Cardiac septum (tissue), 1 donor: Measurements from ENCODE around the gene GBGT1. TPM values are rescaled to one million over a fixed set of nuclear protein-coding genes. Genes with fewer than 3 reads are reported as not detected.

ENCODE experiments used
- DNase-seq: peaks from one replicate; pipeline ENCODE4 v3.0.0-alpha.2; 2020; ENCODE audit warnings: low spot score
- intact Hi-C: fragments of 100-400 bp; cut with DNase I; formaldehyde crosslinking; loops from one replicate; pipeline ENCODE4 v1.14.0; 2022
- total RNA-seq: library from RNA; stranded (reverse); fragmentation: NEBNext Ultra II Directional; extraction: Animal tissue kit (Norgen Biotek cat#: 25700); gene quantifications from one replicate; pipeline ENCODE4 v1.2.1, GENCODE V29; 2021
- donor health status: DM: no; HTN: no; CAD: no.

Gene GBGT1
- total RNA-seq, 1 donor from 2014 or later = 4.6 TPM

DNA sequence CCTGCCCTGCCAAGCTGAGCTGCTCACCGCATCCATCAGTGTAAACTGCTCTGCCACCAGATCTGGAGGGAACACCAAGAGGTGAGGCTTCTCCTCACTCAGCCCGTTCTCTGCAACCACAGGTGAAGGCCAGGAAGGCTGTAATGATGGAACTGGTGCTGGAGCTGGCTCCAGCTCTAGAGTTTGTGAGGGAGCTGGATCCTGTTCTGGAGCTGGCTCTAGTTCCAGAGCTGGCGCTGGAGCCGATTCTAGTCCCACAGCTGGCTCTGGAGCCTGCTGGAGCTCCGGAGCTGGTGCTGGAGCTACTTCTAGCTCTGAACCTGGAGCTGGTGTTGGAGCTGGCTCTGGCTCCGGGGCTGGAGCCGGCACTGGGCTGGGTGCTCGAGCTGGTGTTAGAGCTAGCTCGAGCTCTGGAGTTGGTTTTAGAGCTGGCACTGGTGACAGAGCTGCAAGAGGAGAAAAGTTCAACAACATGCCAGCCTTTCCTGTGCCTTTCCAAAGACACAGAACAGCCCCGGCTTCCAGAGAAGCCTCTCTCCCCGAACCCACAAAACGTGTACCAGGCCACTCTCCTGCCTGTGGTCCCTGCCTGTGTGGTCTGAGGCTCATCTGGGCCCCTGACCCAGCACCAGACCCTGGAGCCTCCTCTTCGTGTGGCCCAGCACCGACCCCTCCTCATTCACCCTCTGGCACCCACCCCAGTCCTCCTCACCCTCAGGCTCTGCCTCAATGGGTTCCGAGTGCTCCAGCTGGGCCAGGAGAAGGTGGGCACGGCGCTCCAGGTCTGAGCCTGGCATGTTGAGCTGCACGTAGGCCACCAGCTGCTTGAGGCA lies 55.5 kb downstream of the GBGT1 start:
- intact Hi-C loops = no loop called here
- no peak for DNase-seq

- intact Hi-C loops = no loop called here
- no peak for DNase-seq
Observed at GRCh38 chr9:133107245-133107722, 56.4 kb downstream of the GBGT1 start.

- intact Hi-C loops = no loop called here
- DNase-seq = no peak
Observed at GRCh38 chr9:133106511-133107244, 57.0 kb downstream of the GBGT1 start.

DNA sequence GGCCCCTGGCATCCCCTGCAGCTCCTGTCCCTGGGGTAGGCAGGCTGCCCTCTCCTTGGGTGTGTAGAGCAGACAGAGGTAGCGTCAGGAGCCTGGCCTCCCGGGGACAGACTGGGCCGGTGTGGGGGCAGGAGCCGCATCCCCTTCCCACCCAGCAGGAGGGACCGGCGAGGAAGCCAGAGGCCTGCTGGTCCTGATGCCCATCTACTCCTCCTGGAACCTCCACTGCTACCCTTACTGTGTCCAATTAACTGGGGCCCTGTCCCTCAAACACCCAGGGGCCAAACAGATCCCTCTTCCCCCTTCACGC lies 58.3 kb downstream of the GBGT1 start:
- intact Hi-C loops = no loop called here

DNA sequence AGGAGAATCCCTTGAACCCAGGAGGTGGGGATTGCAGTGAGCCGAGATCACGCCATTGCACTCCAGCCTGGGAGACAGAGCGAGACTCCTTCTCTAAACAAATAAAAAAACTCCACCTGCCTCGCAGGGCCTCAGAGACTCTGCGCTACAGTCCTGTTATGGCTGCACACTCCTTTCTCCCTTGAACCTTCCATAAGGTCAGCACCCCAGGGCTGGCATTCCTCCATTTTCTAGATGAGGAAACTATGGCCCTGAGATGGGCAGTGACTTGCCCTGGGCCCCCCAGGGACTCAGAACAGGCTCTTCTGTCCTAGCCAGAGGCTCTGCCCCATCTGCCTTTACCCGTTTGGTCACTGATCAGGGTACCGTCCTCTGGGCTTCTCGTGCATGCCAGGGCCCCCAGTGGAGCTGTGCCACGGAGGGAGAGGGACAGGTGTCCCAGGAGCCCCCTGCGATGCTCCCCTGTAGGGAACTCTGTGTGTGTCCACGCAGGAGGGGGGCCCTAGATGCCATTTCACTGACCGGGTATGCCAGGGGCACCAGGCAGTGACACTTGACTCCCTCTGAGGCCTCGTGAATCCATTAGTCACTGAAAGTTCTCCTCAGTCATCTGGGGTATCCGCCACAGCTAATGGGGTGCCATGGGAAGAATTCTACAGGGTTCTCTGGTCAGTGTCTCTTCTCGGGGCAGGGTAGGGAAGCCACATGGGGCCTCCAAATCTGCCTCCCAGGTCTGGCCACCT lies 58.8 kb downstream of the GBGT1 start:
- intact Hi-C loops = loop anchor here (5.0 kb wide), 1 partner anchor 63 kb away; no protein-coding TSS in a partner anchor
- DNase-seq = no peak

More for the DNA sequence above, 58.3 kb downstream of the GBGT1 start:
- no peak for DNase-seq

GRCh38 chr9:133103987-133104505 lies 59.7 kb downstream of the GBGT1 start:
- intact Hi-C loops = loop anchor here (1.0 to 5.0 kb wide), 2 partner anchors 43 to 62 kb away; no protein-coding TSS in a partner anchor

DNA sequence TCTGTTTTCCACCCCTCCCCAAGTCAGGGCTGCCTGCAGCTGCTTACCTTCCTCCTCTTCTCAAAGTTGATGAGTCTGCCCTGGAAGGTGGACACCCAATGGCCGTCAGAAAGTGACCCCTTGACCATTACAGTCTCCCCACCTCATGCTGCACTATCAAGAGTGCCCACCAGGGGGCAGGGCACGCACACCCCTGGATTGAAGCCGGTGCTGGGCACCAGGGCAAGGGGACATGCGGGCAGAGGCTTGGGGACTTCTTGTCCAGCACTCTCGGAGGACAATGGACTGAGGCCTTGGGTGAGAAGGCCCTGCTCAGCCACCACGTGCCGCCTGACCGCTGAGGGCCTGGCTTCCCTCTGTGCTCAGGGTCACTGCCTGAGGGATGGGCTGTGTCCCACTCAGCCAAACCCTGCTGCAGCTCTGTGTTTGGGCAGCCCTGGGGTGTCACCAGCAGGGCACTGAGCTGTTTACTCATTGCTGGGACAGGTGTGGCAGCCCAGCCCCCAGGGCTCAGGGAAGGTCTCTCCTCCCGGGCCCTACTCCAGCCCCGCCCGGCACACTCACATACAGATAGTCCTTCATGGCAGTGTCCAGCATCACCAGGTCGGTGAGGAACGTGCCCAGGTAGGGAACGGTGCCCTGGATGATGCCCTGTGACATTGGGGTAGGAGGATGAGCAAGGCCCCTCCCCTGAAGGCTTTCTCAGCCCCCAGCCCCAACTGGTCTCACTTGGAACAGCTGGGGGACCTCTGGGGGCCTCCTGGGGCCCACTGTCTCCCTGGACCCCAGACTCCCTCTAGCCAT lies 60.3 kb downstream of the GBGT1 start:
- intact Hi-C loops = loop anchor here (1.0 to 5.0 kb wide), 2 partner anchors 44 to 61 kb away; no protein-coding TSS in a partner anchor
- peak; percentile 89 for DNase-seq

More at GRCh38 chr9:133103987-133104505, 59.7 kb downstream of the GBGT1 start:
- DNase-seq = peak; percentile 58

Other genes starting within 250 kb of the GBGT1 start
- gene TSC1, start 219.3 kb downstream of the GBGT1 start, total RNA-seq = 52.7 TPM
- gene GFI1B, start 185.2 kb downstream of the GBGT1 start, total RNA-seq = not detected
- gene GTF3C5, start 132.9 kb downstream of the GBGT1 start, total RNA-seq = 27.6 TPM
- 0.59 TPM for gene CEL, start 101.9 kb downstream of the GBGT1 start, total RNA-seq
- 23.9 TPM for gene RALGDS, start 42.7 kb downstream of the GBGT1 start, total RNA-seq
- gene OBP2B, start 45.3 kb upstream of the GBGT1 start, total RNA-seq = not detected
- 2.0 TPM for gene ABO, start 111.3 kb upstream of the GBGT1 start, total RNA-seq
- 14.2 TPM for gene SURF6, start 172.3 kb upstream of the GBGT1 start, total RNA-seq
- 20.2 TPM for gene MED22, start 184.2 kb upstream of the GBGT1 start, total RNA-seq
- 761 TPM for gene RPL7A, start 184.3 kb upstream of the GBGT1 start, total RNA-seq
- 58.7 TPM for gene SURF1, start 192.6 kb upstream of the GBGT1 start, total RNA-seq
- gene SURF2, start 192.6 kb upstream of the GBGT1 start, total RNA-seq = 12.5 TPM
- gene SURF4, start 212.1 kb upstream of the GBGT1 start, total RNA-seq = 80.2 TPM
- 0.62 TPM for gene STKLD1, start 212.5 kb upstream of the GBGT1 start, total RNA-seq